WTC11 (cell line): ENCODE data around the gene KCND1. TPM values are rescaled to one million over a fixed set of nuclear protein-coding genes. Genes with fewer than 3 reads are reported as not detected.

Source experiments
- ATAC-seq: fragments of 200-7000 bp; cut with Tn5 transposase; 2 replicates; pipeline ENCODE4 v1.10.0; 2021; ENCODE audit warnings: mild to moderate bottlenecking, moderate library complexity
- CTCF ChIA-PET: fragments of 300-600 bp; sonication (Branson Sonifier 250); formaldehyde crosslinking; loops from one replicate; lab custom pipeline; 2021; ENCODE audit warnings: antibody characterized with exemption; lab: Charles Lee
- POLR2A ChIA-PET: fragments of 350-600 bp; sonication (Branson Sonifier 250); formaldehyde crosslinking; loops from one replicate; lab custom pipeline; 2021; ENCODE audit warnings: antibody characterized with exemption; lab: Charles Lee
- DNase-seq: peaks from one replicate; pipeline ENCODE4 v3.0.0; 2021; ENCODE audit warnings: low spot score
- H3K27ac Mint-ChIP-seq: 2 replicates; pipeline ENCODE4 v1.8.0; 2021; ENCODE audit warnings: mixed read lengths
- H3K27me3 Mint-ChIP-seq: 2 replicates; pipeline ENCODE4 v1.8.0; 2021; ENCODE audit warnings: low read depth, mild to moderate bottlenecking, moderate library complexity, mixed read lengths
- H3K36me3 Mint-ChIP-seq: 2 replicates; pipeline ENCODE4 v1.8.0; 2021; ENCODE audit warnings: mixed read lengths
- H3K4me1 Mint-ChIP-seq: 2 replicates; pipeline ENCODE4 v1.8.0; 2022; ENCODE audit warnings: mixed read lengths
- H3K4me3 Mint-ChIP-seq: 2 replicates; pipeline ENCODE4 v1.8.0; 2021; ENCODE audit warnings: mild to moderate bottlenecking, moderate library complexity, mixed read lengths
- H3K9me3 Mint-ChIP-seq: 2 replicates; pipeline ENCODE4 v1.8.0; 2021; ENCODE audit warnings: mixed read lengths
- CREB1 ChIP-seq: sonication (generic); formaldehyde crosslinking; IDR thresholded peaks from 2 replicates; pipeline ENCODE4 v1.8.0; 2023; ENCODE audit warnings: mild to moderate bottlenecking, missing genetic modification reagents
- CREM ChIP-seq: sonication (generic); formaldehyde crosslinking; IDR thresholded peaks from 2 replicates; pipeline ENCODE4 v1.8.1; 2022; ENCODE audit warnings: mild to moderate bottlenecking, missing genetic modification reagents, moderate library complexity
- ELF4 ChIP-seq: sonication (generic); formaldehyde crosslinking; IDR thresholded peaks from 2 replicates; pipeline ENCODE4 v1.8.1; 2022; ENCODE audit warnings: low read depth, mild to moderate bottlenecking, moderate library complexity, missing genetic modification reagents
- FOXJ3 ChIP-seq: sonication (generic); formaldehyde crosslinking; IDR thresholded peaks from 2 replicates; pipeline ENCODE4 v1.9.0; 2021; ENCODE audit warnings: missing genetic modification reagents, mild to moderate bottlenecking, borderline replicate concordance
- GABPB1 ChIP-seq: sonication (generic); formaldehyde crosslinking; IDR thresholded peaks from 2 replicates; pipeline ENCODE4 v1.8.1; 2023; ENCODE audit warnings: mild to moderate bottlenecking, missing genetic modification reagents
- GTF2I ChIP-seq: fragments of 250-450 bp; sonication (Bioruptor Pico); conservative IDR thresholded peaks from 2 replicates; pipeline ENCODE4 v1.4.0; 2021; ENCODE audit warnings: mild to moderate bottlenecking
- NFATC4 ChIP-seq: fragments of 250-450 bp; sonication (Bioruptor Pico); IDR thresholded peaks from 2 replicates; pipeline ENCODE4 v1.9.0; 2021; ENCODE audit warnings: mild to moderate bottlenecking
- NFE2L1 ChIP-seq: sonication (generic); formaldehyde crosslinking; IDR thresholded peaks from 2 replicates; pipeline ENCODE4 v1.8.1; 2023; ENCODE audit warnings: missing genetic modification reagents
- NR2C2 ChIP-seq: sonication (generic); formaldehyde crosslinking; IDR thresholded peaks from 2 replicates; pipeline ENCODE4 v1.8.0; 2022; ENCODE audit warnings: mild to moderate bottlenecking, missing genetic modification reagents
- NR3C1 ChIP-seq: sonication (generic); formaldehyde crosslinking; conservative IDR thresholded peaks from 2 replicates; pipeline ENCODE4 v1.8.1; 2023; ENCODE audit warnings: low read depth, mild to moderate bottlenecking, missing genetic modification reagents
- RORB ChIP-seq: fragments of 250-450 bp; sonication (Bioruptor Pico); IDR thresholded peaks from 2 replicates; pipeline ENCODE4 v1.9.0; 2021; ENCODE audit warnings: mild to moderate bottlenecking
- TEAD4 ChIP-seq: sonication (generic); formaldehyde crosslinking; IDR thresholded peaks from 2 replicates; pipeline ENCODE4 v1.8.0; 2022; ENCODE audit warnings: mild to moderate bottlenecking, missing genetic modification reagents
- TP53 ChIP-seq: sonication (generic); formaldehyde crosslinking; IDR thresholded peaks from 2 replicates; pipeline ENCODE4 v1.8.1; 2023; ENCODE audit warnings: mild to moderate bottlenecking, missing genetic modification reagents
- ZNF138 ChIP-seq: sonication (generic); formaldehyde crosslinking; conservative IDR thresholded peaks from 2 replicates; pipeline ENCODE4 v1.8.1; 2022; ENCODE audit warnings: mild to moderate bottlenecking, moderate library complexity, missing genetic modification reagents
- ZNF232 ChIP-seq: sonication (generic); formaldehyde crosslinking; IDR thresholded peaks from 2 replicates; pipeline ENCODE4 v1.8.0; 2022; ENCODE audit warnings: mild to moderate bottlenecking, missing genetic modification reagents
- ZNF263 ChIP-seq: sonication (generic); formaldehyde crosslinking; IDR thresholded peaks from 2 replicates; pipeline ENCODE4 v1.8.1; 2022; ENCODE audit warnings: low read depth, mild to moderate bottlenecking, moderate library complexity, missing genetic modification reagents
- ZNF396 ChIP-seq: fragments of 250-450 bp; sonication (Bioruptor Pico); IDR thresholded peaks from 2 replicates; pipeline ENCODE4 v1.8.0; 2021; ENCODE audit warnings: mild to moderate bottlenecking, moderate library complexity, borderline replicate concordance
- ZNF416 ChIP-seq: fragments of 250-450 bp; sonication (Bioruptor Pico); IDR thresholded peaks from 2 replicates; pipeline ENCODE4 v1.9.0; 2021; ENCODE audit warnings: mild to moderate bottlenecking, inconsistent platforms
- ZNF671 ChIP-seq: fragments of 250-450 bp; sonication (Bioruptor Pico); IDR thresholded peaks from 2 replicates; pipeline ENCODE4 v1.8.0; 2021; ENCODE audit warnings: mild to moderate bottlenecking
- total RNA-seq: library from RNA; stranded (reverse); gene quantifications from 3 replicates; pipeline ENCODE4 v1.2.3, GENCODE V29; 2021
- TF ChIP-seq, protein P1 (sequence below): sonication (generic); formaldehyde crosslinking; IDR thresholded peaks from 2 replicates; pipeline ENCODE4 v1.8.0; 2022; ENCODE audit warnings: mild to moderate bottlenecking, missing genetic modification reagents
- TF ChIP-seq, protein P2 (sequence below): sonication (generic); formaldehyde crosslinking; IDR thresholded peaks from 2 replicates; pipeline ENCODE4 v1.8.1; 2022; ENCODE audit warnings: low read depth, missing genetic modification reagents, borderline replicate concordance
- TF ChIP-seq, protein P3 (sequence below): sonication (generic); formaldehyde crosslinking; IDR thresholded peaks from 2 replicates; pipeline ENCODE4 v1.8.1; 2023; ENCODE audit warnings: mild to moderate bottlenecking, missing genetic modification reagents
- TF ChIP-seq, protein P4 (sequence below): sonication (generic); formaldehyde crosslinking; IDR thresholded peaks from 2 replicates; pipeline ENCODE4 v1.8.1; 2023; ENCODE audit warnings: mild to moderate bottlenecking, missing genetic modification reagents, moderate library complexity
- TF ChIP-seq, protein P5 (sequence below): fragments of 250-450 bp; sonication (Bioruptor Pico); IDR thresholded peaks from 2 replicates; pipeline ENCODE4 v2.1.2; 2022; ENCODE audit warnings: mild to moderate bottlenecking, moderate library complexity
- TF ChIP-seq, protein P6 (sequence below): sonication (generic); formaldehyde crosslinking; IDR thresholded peaks from 2 replicates; pipeline ENCODE4 v1.8.1; 2023; ENCODE audit warnings: mild to moderate bottlenecking, missing genetic modification reagents

KCND1 gene
- total RNA-seq, 1 experiment from 2014 or later, result 5.4 TPM

DNA sequence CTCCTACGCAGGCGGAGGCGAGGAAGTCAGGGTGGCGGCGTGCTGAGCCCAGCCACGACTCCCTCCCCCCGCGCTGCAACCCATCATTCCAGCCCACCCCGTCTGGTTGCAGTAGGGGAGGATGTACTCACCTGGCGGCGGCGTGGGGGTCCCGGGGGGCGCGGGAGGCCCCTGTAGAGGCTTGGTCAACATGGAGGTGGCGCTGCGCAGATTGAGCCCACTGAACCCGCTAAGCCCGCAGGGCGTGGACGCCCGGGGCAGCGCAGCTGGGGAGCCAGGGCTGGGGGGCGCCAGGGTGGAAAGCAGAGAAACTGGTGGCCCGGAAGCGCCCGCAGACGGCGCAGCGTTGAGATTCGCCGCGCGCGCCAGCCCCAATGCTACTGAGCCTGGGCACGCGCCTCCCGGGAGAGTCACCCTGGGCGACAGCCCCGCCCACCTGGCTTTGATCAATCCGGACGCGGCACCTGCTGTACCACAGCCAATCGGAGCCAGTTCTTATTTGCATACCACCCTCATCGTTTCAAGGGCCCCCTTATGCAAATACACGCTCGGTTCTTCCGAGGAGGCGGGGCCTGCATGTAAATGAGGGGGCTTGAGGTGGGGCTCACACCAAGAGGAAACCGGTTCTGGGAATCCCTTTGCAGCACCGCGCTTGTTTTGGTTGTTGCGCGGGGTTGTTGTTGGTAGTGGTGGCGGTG is 52.9 kb downstream of the KCND1 start, which contains the start of gene PIM2 (continued):
- TF ChIP-seq, protein P1, sequence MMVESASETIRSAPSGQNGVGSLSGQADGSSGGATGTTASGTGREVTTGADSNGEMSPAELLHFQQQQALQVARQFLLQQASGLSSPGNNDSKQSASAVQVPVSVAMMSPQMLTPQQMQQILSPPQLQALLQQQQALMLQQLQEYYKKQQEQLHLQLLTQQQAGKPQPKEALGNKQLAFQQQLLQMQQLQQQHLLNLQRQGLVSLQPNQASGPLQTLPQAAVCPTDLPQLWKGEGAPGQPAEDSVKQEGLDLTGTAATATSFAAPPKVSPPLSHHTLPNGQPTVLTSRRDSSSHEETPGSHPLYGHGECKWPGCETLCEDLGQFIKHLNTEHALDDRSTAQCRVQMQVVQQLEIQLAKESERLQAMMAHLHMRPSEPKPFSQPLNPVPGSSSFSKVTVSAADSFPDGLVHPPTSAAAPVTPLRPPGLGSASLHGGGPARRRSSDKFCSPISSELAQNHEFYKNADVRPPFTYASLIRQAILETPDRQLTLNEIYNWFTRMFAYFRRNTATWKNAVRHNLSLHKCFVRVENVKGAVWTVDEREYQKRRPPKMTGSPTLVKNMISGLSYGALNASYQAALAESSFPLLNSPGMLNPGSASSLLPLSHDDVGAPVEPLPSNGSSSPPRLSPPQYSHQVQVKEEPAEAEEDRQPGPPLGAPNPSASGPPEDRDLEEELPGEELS (CRISPR knock-in tag), result no peak
- TF ChIP-seq ZNF232 (CRISPR knock-in tag) (no peak), NFE2L1 (CRISPR knock-in tag) (no peak), NR2C2 (CRISPR knock-in tag) (no peak), ELF4 (CRISPR knock-in tag) (no peak), TEAD4 (CRISPR knock-in tag) (no peak), CREB1 (no peak), GABPB1 (CRISPR knock-in tag) (no peak), CREM (CRISPR knock-in tag) (no peak), ZNF138 (CRISPR knock-in tag) (no peak), FOXJ3 (CRISPR knock-in tag) (no peak), RORB (no peak), GTF2I (CRISPR knock-in tag) (no peak)
- TF ChIP-seq, protein P2, sequence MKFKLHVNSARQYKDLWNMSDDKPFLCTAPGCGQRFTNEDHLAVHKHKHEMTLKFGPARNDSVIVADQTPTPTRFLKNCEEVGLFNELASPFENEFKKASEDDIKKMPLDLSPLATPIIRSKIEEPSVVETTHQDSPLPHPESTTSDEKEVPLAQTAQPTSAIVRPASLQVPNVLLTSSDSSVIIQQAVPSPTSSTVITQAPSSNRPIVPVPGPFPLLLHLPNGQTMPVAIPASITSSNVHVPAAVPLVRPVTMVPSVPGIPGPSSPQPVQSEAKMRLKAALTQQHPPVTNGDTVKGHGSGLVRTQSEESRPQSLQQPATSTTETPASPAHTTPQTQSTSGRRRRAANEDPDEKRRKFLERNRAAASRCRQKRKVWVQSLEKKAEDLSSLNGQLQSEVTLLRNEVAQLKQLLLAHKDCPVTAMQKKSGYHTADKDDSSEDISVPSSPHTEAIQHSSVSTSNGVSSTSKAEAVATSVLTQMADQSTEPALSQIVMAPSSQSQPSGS (CRISPR knock-in tag), result no peak
- TF ChIP-seq, protein P3, sequence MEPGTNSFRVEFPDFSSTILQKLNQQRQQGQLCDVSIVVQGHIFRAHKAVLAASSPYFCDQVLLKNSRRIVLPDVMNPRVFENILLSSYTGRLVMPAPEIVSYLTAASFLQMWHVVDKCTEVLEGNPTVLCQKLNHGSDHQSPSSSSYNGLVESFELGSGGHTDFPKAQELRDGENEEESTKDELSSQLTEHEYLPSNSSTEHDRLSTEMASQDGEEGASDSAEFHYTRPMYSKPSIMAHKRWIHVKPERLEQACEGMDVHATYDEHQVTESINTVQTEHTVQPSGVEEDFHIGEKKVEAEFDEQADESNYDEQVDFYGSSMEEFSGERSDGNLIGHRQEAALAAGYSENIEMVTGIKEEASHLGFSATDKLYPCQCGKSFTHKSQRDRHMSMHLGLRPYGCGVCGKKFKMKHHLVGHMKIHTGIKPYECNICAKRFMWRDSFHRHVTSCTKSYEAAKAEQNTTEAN, result no peak
- TF ChIP-seq, protein P4, sequence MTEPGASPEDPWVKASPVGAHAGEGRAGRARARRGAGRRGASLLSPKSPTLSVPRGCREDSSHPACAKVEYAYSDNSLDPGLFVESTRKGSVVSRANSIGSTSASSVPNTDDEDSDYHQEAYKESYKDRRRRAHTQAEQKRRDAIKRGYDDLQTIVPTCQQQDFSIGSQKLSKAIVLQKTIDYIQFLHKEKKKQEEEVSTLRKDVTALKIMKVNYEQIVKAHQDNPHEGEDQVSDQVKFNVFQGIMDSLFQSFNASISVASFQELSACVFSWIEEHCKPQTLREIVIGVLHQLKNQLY (CRISPR knock-in tag), result no peak
- TF ChIP-seq, protein P5, sequence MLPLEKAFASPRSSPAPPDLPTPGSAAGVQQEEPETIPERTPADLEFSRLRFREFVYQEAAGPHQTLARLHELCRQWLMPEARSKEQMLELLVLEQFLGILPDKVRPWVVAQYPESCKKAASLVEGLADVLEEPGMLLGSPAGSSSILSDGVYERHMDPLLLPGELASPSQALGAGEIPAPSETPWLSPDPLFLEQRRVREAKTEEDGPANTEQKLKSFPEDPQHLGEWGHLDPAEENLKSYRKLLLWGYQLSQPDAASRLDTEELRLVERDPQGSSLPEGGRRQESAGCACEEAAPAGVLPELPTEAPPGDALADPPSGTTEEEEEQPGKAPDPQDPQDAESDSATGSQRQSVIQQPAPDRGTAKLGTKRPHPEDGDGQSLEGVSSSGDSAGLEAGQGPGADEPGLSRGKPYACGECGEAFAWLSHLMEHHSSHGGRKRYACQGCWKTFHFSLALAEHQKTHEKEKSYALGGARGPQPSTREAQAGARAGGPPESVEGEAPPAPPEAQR (CRISPR knock-in tag), result no peak

DNA sequence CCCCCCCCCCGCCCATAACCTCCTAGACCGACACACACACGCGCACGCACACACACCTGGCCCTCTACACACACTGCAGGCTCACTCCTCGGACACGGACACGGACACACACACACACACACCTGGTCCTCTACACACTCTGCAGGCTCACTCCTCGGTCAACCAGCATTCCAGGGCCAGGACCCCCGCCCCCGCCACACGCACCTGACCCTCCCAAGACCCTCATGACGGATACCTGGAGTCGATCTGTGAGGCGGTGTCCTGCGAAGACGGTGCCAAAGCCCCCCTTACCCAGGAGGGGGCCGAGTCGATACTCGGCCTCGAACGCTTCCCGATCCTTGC is 53.4 kb downstream of the KCND1 start:
- CTCF ChIA-PET, result no interaction called here
- H3K36me3 Mint-ChIP-seq, result peaks cover 56% of the 10 kb centered on the region
- TF ChIP-seq NFATC4 (CRISPR knock-in tag) (no peak), ZNF671 (no peak), ZNF396 (no peak), ZNF232 (CRISPR knock-in tag) (no peak), TP53 (CRISPR knock-in tag) (no peak), ZNF416 (no peak), ZNF263 (no peak), NR2C2 (CRISPR knock-in tag) (no peak), NFE2L1 (CRISPR knock-in tag) (no peak), NR3C1 (CRISPR knock-in tag) (no peak)
- TF ChIP-seq, protein P1 (CRISPR knock-in tag), result no peak
- TF ChIP-seq, protein P6, sequence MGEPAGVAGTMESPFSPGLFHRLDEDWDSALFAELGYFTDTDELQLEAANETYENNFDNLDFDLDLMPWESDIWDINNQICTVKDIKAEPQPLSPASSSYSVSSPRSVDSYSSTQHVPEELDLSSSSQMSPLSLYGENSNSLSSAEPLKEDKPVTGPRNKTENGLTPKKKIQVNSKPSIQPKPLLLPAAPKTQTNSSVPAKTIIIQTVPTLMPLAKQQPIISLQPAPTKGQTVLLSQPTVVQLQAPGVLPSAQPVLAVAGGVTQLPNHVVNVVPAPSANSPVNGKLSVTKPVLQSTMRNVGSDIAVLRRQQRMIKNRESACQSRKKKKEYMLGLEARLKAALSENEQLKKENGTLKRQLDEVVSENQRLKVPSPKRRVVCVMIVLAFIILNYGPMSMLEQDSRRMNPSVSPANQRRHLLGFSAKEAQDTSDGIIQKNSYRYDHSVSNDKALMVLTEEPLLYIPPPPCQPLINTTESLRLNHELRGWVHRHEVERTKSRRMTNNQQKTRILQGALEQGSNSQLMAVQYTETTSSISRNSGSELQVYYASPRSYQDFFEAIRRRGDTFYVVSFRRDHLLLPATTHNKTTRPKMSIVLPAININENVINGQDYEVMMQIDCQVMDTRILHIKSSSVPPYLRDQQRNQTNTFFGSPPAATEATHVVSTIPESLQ, result no peak
- TF ChIP-seq, protein P3, result no peak
- H3K4me1 Mint-ChIP-seq, result peaks cover 53% of the 10 kb centered on the region
- no peak for DNase-seq
- H3K9me3 Mint-ChIP-seq, result no peaks in the 10 kb centered on the region
- POLR2A ChIA-PET, result no interaction called here
- peak overlapping the region; percentile 88 for H3K27ac Mint-ChIP-seq
- peak overlapping the region; percentile 93 for H3K4me3 Mint-ChIP-seq
- no peak for ATAC-seq
- H3K27me3 Mint-ChIP-seq, result no peaks in the 10 kb centered on the region
